HEK293 (cell line): ENCODE measurements around the gene PDE11A.

Experiments used
- CTCF ChIA-PET: fragments of 350-600 bp; formaldehyde crosslinking; extraction: SDS; loops from one replicate; lab custom pipeline; 2021; ENCODE audit warnings: antibody characterized with exemption; lab: Yijun Ruan, JAX
- POLR2A ChIA-PET: fragments of 300-600 bp; formaldehyde crosslinking; extraction: SDS; loops from one replicate; lab custom pipeline; 2020; ENCODE audit warnings: antibody characterized with exemption, inconsistent platforms; lab: Yijun Ruan, JAX
- H3K27ac ChIP-seq: fragments of 200-500 bp; sonication (Bioruptor generic); 2 replicates; pipeline ENCODE4 v1.5.1; 2014; ENCODE audit warnings: low read depth, low read length, control low read depth, inconsistent platforms; ENCODE audit errors: extremely low read depth
- H3K36me3 ChIP-seq, 2 experiments: fragments of 200-500 bp in 1 of 2; sonication (Bioruptor generic) in 1 of 2; 1 replicate in 1 of 2; 2 replicates in 1 of 2; pipeline ENCODE4 v1.5.1; 2014 to 2017; ENCODE audit warnings: inconsistent platforms in 2 of 2, low read length in 2 of 2; ENCODE audit not compliant: control insufficient read depth in 2 of 2, insufficient read depth in 1 of 2
- H3K4me1 ChIP-seq: fragments of 200-500 bp; sonication (Bioruptor generic); 2 replicates; pipeline ENCODE4 v1.5.1; 2014; ENCODE audit warnings: mild to moderate bottlenecking, low read length, inconsistent platforms; ENCODE audit not compliant: control insufficient read depth, insufficient read depth
- H3K4me3 ChIP-seq: 2 replicates; pipeline ENCODE4 v1.5.1; 2011; ENCODE audit warnings: low read depth, mild to moderate bottlenecking, control low read depth, low read length, moderate library complexity
- H3K9me3 ChIP-seq: fragments of 200-500 bp; sonication (Bioruptor generic); 2 replicates; pipeline ENCODE4 v1.5.1; 2014; ENCODE audit warnings: low read depth, low read length, inconsistent platforms; ENCODE audit not compliant: control insufficient read depth, insufficient read depth
- AEBP2 ChIP-seq: fragments of 450-650 bp; formaldehyde crosslinking; IDR thresholded peaks from 2 replicates; pipeline ENCODE4 v1.5.1; 2016; ENCODE audit warnings: missing biosample characterization, missing genetic modification characterization, borderline replicate concordance
- EGR2 ChIP-seq: fragments of 450-650 bp; formaldehyde crosslinking; IDR thresholded peaks from 2 replicates; pipeline ENCODE4 v1.5.1; 2016; ENCODE audit warnings: low read depth, missing biosample characterization, missing genetic modification characterization
- KLF7 ChIP-seq: fragments of 450-650 bp; formaldehyde crosslinking; IDR thresholded peaks from 2 replicates; pipeline ENCODE4 v1.5.1; 2016; ENCODE audit warnings: missing biosample characterization, missing genetic modification characterization, borderline replicate concordance
- OVOL3 ChIP-seq: fragments of 450-650 bp; formaldehyde crosslinking; IDR thresholded peaks from 2 replicates; pipeline ENCODE4 v1.5.1; 2016; ENCODE audit warnings: missing biosample characterization, missing genetic modification characterization
- RBAK ChIP-seq: fragments of 450-650 bp; formaldehyde crosslinking; IDR thresholded peaks from 2 replicates; pipeline ENCODE4 v1.5.1; 2016; ENCODE audit warnings: missing biosample characterization, missing genetic modification characterization
- SCRT2 ChIP-seq: fragments of 450-650 bp; formaldehyde crosslinking; IDR thresholded peaks from 2 replicates; pipeline ENCODE4 v1.5.1; 2016; ENCODE audit warnings: missing biosample characterization, missing genetic modification characterization
- ZFP3 ChIP-seq: fragments of 450-650 bp; formaldehyde crosslinking; IDR thresholded peaks from 2 replicates; pipeline ENCODE4 v1.5.1; 2016; ENCODE audit warnings: low read depth, missing biosample characterization, missing genetic modification characterization
- ZNF132 ChIP-seq: fragments of 450-650 bp; formaldehyde crosslinking; IDR thresholded peaks from 2 replicates; pipeline ENCODE4 v1.5.1; 2017; ENCODE audit warnings: missing biosample characterization, missing genetic modification characterization, borderline replicate concordance
- ZNF155 ChIP-seq: fragments of 450-650 bp; formaldehyde crosslinking; IDR thresholded peaks from 2 replicates; pipeline ENCODE4 v1.5.1; 2016; ENCODE audit warnings: missing biosample characterization, missing genetic modification characterization
- ZNF214 ChIP-seq: fragments of 450-650 bp; formaldehyde crosslinking; IDR thresholded peaks from 2 replicates; pipeline ENCODE4 v1.5.1; 2017; ENCODE audit warnings: missing biosample characterization, mild to moderate bottlenecking, missing genetic modification characterization, borderline replicate concordance
- ZNF24 ChIP-seq: fragments of 450-650 bp; formaldehyde crosslinking; IDR thresholded peaks from 2 replicates; pipeline ENCODE4 v1.5.1; 2016; ENCODE audit warnings: missing biosample characterization, missing genetic modification characterization
- ZNF26 ChIP-seq: fragments of 450-650 bp; formaldehyde crosslinking; IDR thresholded peaks from 2 replicates; pipeline ENCODE4 v1.5.1; 2016; ENCODE audit warnings: missing biosample characterization, missing genetic modification characterization
- ZNF266 ChIP-seq: fragments of 450-650 bp; formaldehyde crosslinking; IDR thresholded peaks from 2 replicates; pipeline ENCODE4 v1.5.1; 2016; ENCODE audit warnings: missing biosample characterization, missing genetic modification characterization, low read depth
- ZNF311 ChIP-seq: fragments of 450-650 bp; formaldehyde crosslinking; IDR thresholded peaks from 2 replicates; pipeline ENCODE4 v1.5.1; 2017; ENCODE audit warnings: missing biosample characterization, missing genetic modification characterization, borderline replicate concordance
- ZNF366 ChIP-seq: fragments of 450-650 bp; formaldehyde crosslinking; conservative IDR thresholded peaks from 2 replicates; pipeline ENCODE4 v1.5.1; 2016; ENCODE audit warnings: missing biosample characterization, missing genetic modification characterization
- ZNF398 ChIP-seq: fragments of 450-650 bp; formaldehyde crosslinking; IDR thresholded peaks from 2 replicates; pipeline ENCODE4 v1.5.1; 2017; ENCODE audit warnings: missing biosample characterization, missing genetic modification characterization
- ZNF449 ChIP-seq: fragments of 450-650 bp; formaldehyde crosslinking; IDR thresholded peaks from 2 replicates; pipeline ENCODE4 v1.5.1; 2017; ENCODE audit warnings: missing biosample characterization, mild to moderate bottlenecking, missing genetic modification characterization, moderate library complexity
- ZNF501 ChIP-seq: fragments of 450-650 bp; formaldehyde crosslinking; IDR thresholded peaks from 2 replicates; pipeline ENCODE4 v1.5.1; 2016; ENCODE audit warnings: missing biosample characterization, missing genetic modification characterization
- ZNF549 ChIP-seq: fragments of 450-650 bp; IDR thresholded peaks from 2 replicates; pipeline ENCODE4 v1.5.1; 2018; ENCODE audit warnings: missing biosample characterization, missing genetic modification characterization, mild to moderate bottlenecking, inconsistent platforms, moderate library complexity
- ZNF558 ChIP-seq: fragments of 450-650 bp; formaldehyde crosslinking; IDR thresholded peaks from 2 replicates; pipeline ENCODE4 v1.5.1; 2016; ENCODE audit warnings: missing biosample characterization, missing genetic modification characterization
- ZNF561 ChIP-seq: fragments of 450-650 bp; IDR thresholded peaks from 2 replicates; pipeline ENCODE4 v1.5.1; 2018; ENCODE audit warnings: missing biosample characterization, missing genetic modification characterization, borderline replicate concordance
- ZNF704 ChIP-seq: fragments of 450-650 bp; formaldehyde crosslinking; IDR thresholded peaks from 2 replicates; pipeline ENCODE4 v1.5.1; 2016; ENCODE audit warnings: missing biosample characterization, missing genetic modification characterization
- ZNF707 ChIP-seq: fragments of 450-650 bp; formaldehyde crosslinking; IDR thresholded peaks from 2 replicates; pipeline ENCODE4 v1.5.1; 2016; ENCODE audit warnings: missing biosample characterization, missing genetic modification characterization
- ZNF76 ChIP-seq: fragments of 450-650 bp; formaldehyde crosslinking; IDR thresholded peaks from 2 replicates; pipeline ENCODE4; 2016; ENCODE audit warnings: low read depth, missing biosample characterization, missing genetic modification characterization, borderline replicate concordance
- ZNF792 ChIP-seq: fragments of 450-650 bp; formaldehyde crosslinking; IDR thresholded peaks from 2 replicates; pipeline ENCODE4 v1.5.1; 2016; ENCODE audit warnings: missing biosample characterization, missing genetic modification characterization

Gene PDE11A

GRCh38 chr2:178066324-178066723, 6.3 kb downstream of the PDE11A start:
- Histone ChIP-seq H3K4me3 (no peak overlapping the region), H3K4me1 (no peaks in the 10 kb centered on the region), H3K9me3 (no peaks in the 10 kb centered on the region), H3K36me3 (no peaks in the 10 kb centered on the region), H3K27ac (no peak overlapping the region)
- ChIA-PET CTCF (no interaction called here), POLR2A (no interaction called here)
- TF ChIP-seq ZNF704 (tag by site-specific recombination) = no peak
- TF ChIP-seq KLF7 = no peak
- no peak for TF ChIP-seq ZNF76
- TF ChIP-seq ZNF707 (tag by site-specific recombination) = no peak
- no peak for TF ChIP-seq ZNF26 (tag by site-specific recombination)
- no peak for TF ChIP-seq ZNF558 (tag by site-specific recombination)
- TF ChIP-seq RBAK = no peak
- TF ChIP-seq ZNF398 = no peak
- TF ChIP-seq ZNF155 = no peak
- TF ChIP-seq ZNF366 (tag by site-specific recombination) = no peak
- no peak for TF ChIP-seq ZNF311

GRCh38 chr2:178059681-178060080, 12.9 kb downstream of the PDE11A start:
- H3K36me3 ChIP-seq = no peaks in the 10 kb centered on the region
- H3K4me1 ChIP-seq = no peaks in the 10 kb centered on the region
- CTCF ChIA-PET = no interaction called here
- H3K27ac ChIP-seq = no peak overlapping the region
- POLR2A ChIA-PET = no interaction called here
- TF ChIP-seq EGR2 = no peak
- TF ChIP-seq ZNF792 (tag by site-specific recombination) = no peak
- TF ChIP-seq ZFP3 (tag by site-specific recombination) = no peak
- TF ChIP-seq ZNF214 = no peak
- TF ChIP-seq ZNF501 (tag by site-specific recombination) = no peak
- no peak for TF ChIP-seq OVOL3 (tag by site-specific recombination)
- no peak for TF ChIP-seq AEBP2 (tag by site-specific recombination)
- TF ChIP-seq ZNF449 (tag by site-specific recombination) = no peak
- no peak for TF ChIP-seq ZNF132 (tag by site-specific recombination)
- TF ChIP-seq SCRT2 (tag by site-specific recombination) = no peak
- TF ChIP-seq ZNF24 = no peak
- TF ChIP-seq ZNF561 (tag by site-specific recombination) = no peak
- no peak for TF ChIP-seq ZNF266 (tag by site-specific recombination)
- no peak for TF ChIP-seq ZNF549 (tag by site-specific recombination)
- no peaks in the 10 kb centered on the region for H3K9me3 ChIP-seq
- H3K4me3 ChIP-seq = no peak overlapping the region
